Activated CD4-positive, alpha-beta T cell treated with anti-CD3 and anti-CD28 coated beads, Interleukin-2, amount 10 ng/mL, durations not matched to agents 7 days and 5 days (primary cell): ENCODE measurements around the gene DHH. TPM values are rescaled to one million over a fixed set of nuclear protein-coding genes. Genes with fewer than 3 reads are reported as not detected.

Experiments used
- CTCF ChIA-PET: fragments of 350-600 bp; sonication (Branson Sonifier 250); formaldehyde crosslinking; loops from one replicate; lab custom pipeline; 2021; ENCODE audit warnings: antibody characterized with exemption; lab: Charles Lee
- POLR2A ChIA-PET: fragments of 350-600 bp; sonication (Branson Sonifier 250); formaldehyde crosslinking; loops from one replicate; lab custom pipeline; 2021; ENCODE audit warnings: antibody characterized with exemption; lab: Charles Lee
- DNase-seq: peaks from one replicate; pipeline ENCODE4 v3.0.0-alpha.2; 2020
- H3K27ac Mint-ChIP-seq: one replicate; pipeline ENCODE4 v1.8.0; 2021; ENCODE audit warnings: mild to moderate bottlenecking, moderate library complexity, mixed read lengths
- H3K27me3 Mint-ChIP-seq: one replicate; pipeline ENCODE4 v1.8.0; 2021; ENCODE audit warnings: mixed read lengths
- H3K36me3 Mint-ChIP-seq: one replicate; pipeline ENCODE4 v1.8.0; 2021; ENCODE audit warnings: low read depth, mixed read lengths
- H3K4me1 Mint-ChIP-seq: one replicate; pipeline ENCODE4 v1.8.0; 2021; ENCODE audit warnings: mixed read lengths
- H3K4me3 Mint-ChIP-seq: one replicate; pipeline ENCODE4 v1.8.0; 2021; ENCODE audit warnings: mild to moderate bottlenecking, moderate library complexity, mixed read lengths
- H3K9me3 Mint-ChIP-seq: one replicate; pipeline ENCODE4 v1.8.0; 2021; ENCODE audit warnings: mixed read lengths
- total RNA-seq, 2 experiments: library from RNA; stranded (reverse); gene quantifications; one replicate each; pipeline ENCODE4 v1.2.3, GENCODE V29; 2021

The DHH gene
- total RNA-seq, 2 experiments from 2014 or later: 0.12 TPM; not detected in 1

- ChIA-PET POLR2A (interaction anchor here (1.4 kb wide), 1 partner anchor 8 kb away, joined by 8 read pairs; no protein-coding TSS in a partner anchor), CTCF (interaction anchor here (0.6 to 6.1 kb wide), 6 partner anchors 9 to 37 kb away, joined by 3 to 47 read pairs (median 10); partner anchors contain the start of genes LMBR1L and TUBA1B)
- Mint-ChIP-seq H3K4me1 (peaks cover 4% of the 10 kb centered on the region), H3K36me3 (peaks cover 38% of the 10 kb centered on the region), H3K9me3 (no peaks in the 10 kb centered on the region), H3K4me3 (no peak overlapping the region), H3K27ac (no peak overlapping the region), H3K27me3 (peaks cover 4% of the 10 kb centered on the region)
- no peak for DNase-seq
These were observed 5.8 kb upstream of the DHH start for GRCh38 chr12:49100380-49100779.

DNA sequence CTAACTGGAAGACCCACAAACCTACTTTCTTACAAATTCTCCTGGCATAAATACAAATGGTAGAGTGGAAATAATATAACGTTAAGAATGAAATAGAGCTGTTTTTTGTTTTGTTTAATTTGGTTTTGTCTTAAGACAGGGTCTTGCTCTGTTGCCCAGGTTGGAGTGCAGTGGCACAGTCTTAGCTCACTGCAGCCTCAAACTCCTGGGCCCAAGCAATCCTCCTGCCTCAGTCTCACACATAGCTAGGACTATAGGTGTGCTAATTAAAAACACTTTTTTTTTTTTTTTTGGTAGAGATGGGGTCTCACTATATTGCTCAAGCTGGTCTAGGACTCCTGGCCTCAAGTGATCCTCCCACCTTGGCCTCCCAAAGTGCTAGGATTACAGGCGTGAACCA is 4.1 kb upstream of the DHH start:
- CTCF ChIA-PET: interaction anchor here (1.0 to 6.1 kb wide), 8 partner anchors 11 to 345 kb away, joined by 3 to 47 read pairs (median 8); partner anchors contain the start of genes LMBR1L, RHEBL1 and TUBA1B
- H3K27me3 Mint-ChIP-seq: peaks cover 20% of the 10 kb centered on the region
- H3K4me1 Mint-ChIP-seq: peaks cover 13% of the 10 kb centered on the region
- no peaks in the 10 kb centered on the region for H3K9me3 Mint-ChIP-seq
- DNase-seq: no peak
- peaks cover 37% of the 10 kb centered on the region for H3K36me3 Mint-ChIP-seq
- no peak overlapping the region for H3K4me3 Mint-ChIP-seq
- H3K27ac Mint-ChIP-seq: no peak overlapping the region
- POLR2A ChIA-PET: interaction anchor here (0.6 to 1.4 kb wide), 2 partner anchors 32 to 252 kb away, joined by 3 read pairs; partner anchors contain the start of gene TUBA1B

DNA sequence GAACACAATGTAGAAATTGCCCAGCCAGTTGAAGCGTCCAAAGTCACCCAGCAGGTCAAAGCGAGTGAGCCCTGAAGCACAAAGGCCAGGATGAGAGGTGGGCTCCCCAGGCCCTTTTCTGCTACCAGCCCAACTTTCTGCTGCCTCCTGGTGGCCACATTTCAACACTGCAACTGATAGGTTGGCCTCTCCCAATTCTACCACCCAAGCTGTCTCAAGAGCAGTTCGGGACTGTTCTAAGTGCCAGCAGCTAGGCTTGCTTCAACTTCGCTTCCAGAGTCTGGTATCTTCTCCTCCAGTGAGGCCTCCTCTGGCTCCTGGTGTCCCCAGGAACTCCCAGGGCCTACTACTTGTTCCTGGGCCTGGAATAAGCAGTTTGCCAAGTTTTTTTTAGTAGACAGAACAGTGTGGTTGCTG is 3.4 kb upstream of the DHH start:
- ChIA-PET POLR2A (interaction anchor here (1.4 kb wide), 1 partner anchor 33 kb away, joined by 3 read pairs; the partner anchor contains the start of gene TUBA1B), CTCF (interaction anchor here (0.6 to 6.1 kb wide), 9 partner anchors 10 to 345 kb away, joined by 3 to 47 read pairs (median 7); partner anchors contain the start of genes LMBR1L, RHEBL1 and TUBA1B)
- no peak overlapping the region for H3K4me3 Mint-ChIP-seq
- H3K9me3 Mint-ChIP-seq: no peaks in the 10 kb centered on the region
- DNase-seq: peak; percentile 69
- no peak overlapping the region for H3K27ac Mint-ChIP-seq
- H3K4me1 Mint-ChIP-seq: peaks cover 18% of the 10 kb centered on the region
- peaks cover 27% of the 10 kb centered on the region for H3K27me3 Mint-ChIP-seq
- H3K36me3 Mint-ChIP-seq: peaks cover 35% of the 10 kb centered on the region

- CTCF ChIA-PET: interaction anchor here (0.5 to 6.1 kb wide), 5 partner anchors 10 to 52 kb away, joined by 4 to 47 read pairs (median 10); partner anchors contain the start of genes LMBR1L and TUBA1B
- DNase-seq: no peak
- peaks cover 33% of the 10 kb centered on the region for H3K27me3 Mint-ChIP-seq
- H3K27ac Mint-ChIP-seq: no peak overlapping the region
- POLR2A ChIA-PET: no interaction called here
- no peak overlapping the region for H3K4me3 Mint-ChIP-seq
- H3K4me1 Mint-ChIP-seq: peaks cover 21% of the 10 kb centered on the region
- peaks cover 35% of the 10 kb centered on the region for H3K36me3 Mint-ChIP-seq
- H3K9me3 Mint-ChIP-seq: no peaks in the 10 kb centered on the region
These were observed 2.8 kb upstream of the DHH start for GRCh38 chr12:49097381-49097780.

- no peak for DNase-seq
- H3K27me3 Mint-ChIP-seq: peaks cover 55% of the 10 kb centered on the region
- H3K27ac Mint-ChIP-seq: no peak overlapping the region
- peaks cover 43% of the 10 kb centered on the region for H3K4me1 Mint-ChIP-seq
- ChIA-PET POLR2A (no interaction called here), CTCF (interaction anchor here (1.1 to 6.1 kb wide), 12 partner anchors 9 to 245 kb away, joined by 3 to 26 read pairs (median 7); partner anchors contain the start of genes RHEBL1 and TUBA1B)
- no peaks in the 10 kb centered on the region for H3K9me3 Mint-ChIP-seq
- H3K36me3 Mint-ChIP-seq: peaks cover 22% of the 10 kb centered on the region
- no peak overlapping the region for H3K4me3 Mint-ChIP-seq
These were observed 369 bp upstream of the DHH start for GRCh38 chr12:49094975-49095365.

DNA sequence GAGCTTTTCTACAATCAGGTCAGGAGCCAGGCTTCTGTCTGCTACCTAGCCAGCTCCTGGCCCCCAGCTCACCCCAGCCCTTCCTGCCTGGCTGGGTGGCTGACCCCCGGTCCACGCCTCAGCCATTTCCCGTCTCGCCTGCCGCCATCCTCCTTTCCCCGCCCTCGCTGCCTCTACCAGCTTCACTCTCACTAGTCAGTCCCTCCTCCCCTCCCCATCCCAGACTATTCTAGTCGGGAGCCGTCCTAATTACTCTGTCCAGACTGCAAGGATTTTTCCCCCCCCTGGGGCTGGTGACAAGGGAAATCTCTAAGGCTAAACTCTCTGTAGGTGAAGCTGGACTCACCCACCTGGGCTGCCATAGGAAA is 825 bp downstream of the DHH start:
- no peak for DNase-seq
- H3K4me1 Mint-ChIP-seq: peaks cover 49% of the 10 kb centered on the region
- no peak overlapping the region for H3K4me3 Mint-ChIP-seq
- H3K36me3 Mint-ChIP-seq: peaks cover 20% of the 10 kb centered on the region
- H3K9me3 Mint-ChIP-seq: no peaks in the 10 kb centered on the region
- CTCF ChIA-PET: interaction anchor here (0.6 to 3.1 kb wide), 13 partner anchors 9 to 241 kb away, joined by 3 to 20 read pairs (median 5); partner anchors contain the start of gene RHEBL1
- peaks cover 62% of the 10 kb centered on the region for H3K27me3 Mint-ChIP-seq
- H3K27ac Mint-ChIP-seq: no peak overlapping the region
- POLR2A ChIA-PET: interaction anchor here (0.6 kb wide), 1 partner anchor 58 kb away, joined by 5 read pairs; no protein-coding TSS in a partner anchor

- no peak overlapping the region for H3K27ac Mint-ChIP-seq
- CTCF ChIA-PET: interaction anchor here (0.5 to 3.1 kb wide), 21 partner anchors 8 to 932 kb away, joined by 3 to 20 read pairs (median 6); partner anchors contain the start of genes DDN, LMBR1L, RACGAP1 and RHEBL1
These were observed 1.7 kb downstream of the DHH start for GRCh38 chr12:49092816-49093406.

DNA sequence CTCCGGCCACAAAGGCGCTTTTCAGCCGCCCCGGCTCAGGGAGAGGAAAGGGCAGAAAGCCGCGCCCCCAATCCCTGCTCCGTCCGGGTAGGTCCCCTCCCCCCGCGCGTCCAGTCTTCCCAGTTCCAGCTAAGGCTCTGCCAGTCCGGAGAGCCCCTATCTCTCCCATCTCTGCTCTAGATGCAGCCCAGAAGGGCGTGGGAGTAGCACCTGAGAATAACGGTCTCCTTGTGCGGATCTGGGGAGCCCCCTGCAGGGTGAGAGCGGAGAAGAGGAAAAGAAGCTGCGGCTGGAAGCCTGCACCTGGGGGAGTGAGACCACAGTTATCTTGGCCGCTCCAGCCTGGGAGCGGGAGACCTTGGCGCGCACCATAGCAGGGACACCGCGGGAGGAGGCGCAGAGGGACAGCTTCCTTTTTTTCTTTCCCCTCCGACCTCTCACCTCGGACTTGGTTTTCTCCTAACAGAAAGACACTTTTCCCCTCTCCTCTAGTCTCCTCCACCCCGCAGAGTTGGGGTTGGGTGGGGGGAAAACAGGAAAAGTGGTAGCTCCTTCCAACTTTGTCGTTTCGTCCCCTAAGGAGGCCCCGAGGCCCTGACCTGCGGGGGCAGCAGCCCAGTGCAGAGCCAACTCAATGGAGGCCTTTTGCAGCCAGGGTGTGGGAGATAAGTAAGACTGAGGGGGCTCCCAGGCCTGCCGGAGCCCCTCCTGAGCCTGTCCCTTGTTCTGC is 2.4 kb downstream of the DHH start:
- peak; percentile 56 for DNase-seq
- peak overlapping the region; percentile 42 for H3K4me3 Mint-ChIP-seq
- peaks cover 64% of the 10 kb centered on the region for H3K4me1 Mint-ChIP-seq
- no peaks in the 10 kb centered on the region for H3K9me3 Mint-ChIP-seq
- peaks cover 67% of the 10 kb centered on the region for H3K27me3 Mint-ChIP-seq
- ChIA-PET POLR2A (no interaction called here), CTCF (interaction anchor here (0.5 to 3.1 kb wide), 23 partner anchors 8 to 933 kb away, joined by 3 to 20 read pairs (median 4); partner anchors contain the start of genes DDN, LMBR1L, RACGAP1 and RHEBL1)
- H3K27ac Mint-ChIP-seq: no peak overlapping the region
- peaks cover 14% of the 10 kb centered on the region for H3K36me3 Mint-ChIP-seq

More at GRCh38 chr12:49092816-49093406, 1.7 kb downstream of the DHH start:
- H3K9me3 Mint-ChIP-seq: no peaks in the 10 kb centered on the region
- peaks cover 58% of the 10 kb centered on the region for H3K4me1 Mint-ChIP-seq
- DNase-seq: no peak
- POLR2A ChIA-PET: no interaction called here
- peaks cover 16% of the 10 kb centered on the region for H3K36me3 Mint-ChIP-seq
- peaks cover 67% of the 10 kb centered on the region for H3K27me3 Mint-ChIP-seq
- no peak overlapping the region for H3K4me3 Mint-ChIP-seq

DNA sequence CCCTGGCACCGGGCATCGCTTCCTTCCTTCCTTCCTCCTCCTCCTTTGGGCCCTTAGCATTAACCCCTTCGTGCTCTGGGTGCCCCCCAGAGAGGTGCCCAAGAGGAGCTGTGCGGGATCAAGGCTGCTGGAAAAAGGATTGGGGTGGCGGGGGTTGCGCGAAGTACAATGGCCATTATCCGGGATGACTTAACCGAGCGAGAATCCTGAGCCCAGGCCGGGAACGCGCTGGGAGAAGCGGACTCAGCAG is 2.8 kb downstream of the DHH start:
- Mint-ChIP-seq H3K9me3 (no peaks in the 10 kb centered on the region), H3K27ac (no peak overlapping the region), H3K4me3 (peak overlapping the region; percentile 7), H3K4me1 (peaks cover 69% of the 10 kb centered on the region), H3K27me3 (peaks cover 67% of the 10 kb centered on the region), H3K36me3 (peaks cover 14% of the 10 kb centered on the region)
- ChIA-PET POLR2A (no interaction called here), CTCF (interaction anchor here (0.6 to 2.7 kb wide), 19 partner anchors 9 to 251 kb away, joined by 3 to 12 read pairs (median 4); partner anchors contain the start of genes DDN, LMBR1L, RHEBL1 and WNT1)
- DNase-seq: no peak

GRCh38 chr12:49091056-49091835 is 3.4 kb downstream of the DHH start:
- Mint-ChIP-seq H3K4me1 (peaks cover 72% of the 10 kb centered on the region), H3K9me3 (no peaks in the 10 kb centered on the region), H3K4me3 (peak overlapping the region; percentile 61), H3K27ac (no peak overlapping the region), H3K36me3 (peaks cover 11% of the 10 kb centered on the region), H3K27me3 (peaks cover 67% of the 10 kb centered on the region)
- no peak for DNase-seq
- CTCF ChIA-PET: interaction anchor here (0.6 to 2.7 kb wide), 16 partner anchors 9 to 251 kb away, joined by 3 to 12 read pairs (median 4); partner anchors contain the start of genes DDN, LMBR1L and RHEBL1
- POLR2A ChIA-PET: no interaction called here

DNA sequence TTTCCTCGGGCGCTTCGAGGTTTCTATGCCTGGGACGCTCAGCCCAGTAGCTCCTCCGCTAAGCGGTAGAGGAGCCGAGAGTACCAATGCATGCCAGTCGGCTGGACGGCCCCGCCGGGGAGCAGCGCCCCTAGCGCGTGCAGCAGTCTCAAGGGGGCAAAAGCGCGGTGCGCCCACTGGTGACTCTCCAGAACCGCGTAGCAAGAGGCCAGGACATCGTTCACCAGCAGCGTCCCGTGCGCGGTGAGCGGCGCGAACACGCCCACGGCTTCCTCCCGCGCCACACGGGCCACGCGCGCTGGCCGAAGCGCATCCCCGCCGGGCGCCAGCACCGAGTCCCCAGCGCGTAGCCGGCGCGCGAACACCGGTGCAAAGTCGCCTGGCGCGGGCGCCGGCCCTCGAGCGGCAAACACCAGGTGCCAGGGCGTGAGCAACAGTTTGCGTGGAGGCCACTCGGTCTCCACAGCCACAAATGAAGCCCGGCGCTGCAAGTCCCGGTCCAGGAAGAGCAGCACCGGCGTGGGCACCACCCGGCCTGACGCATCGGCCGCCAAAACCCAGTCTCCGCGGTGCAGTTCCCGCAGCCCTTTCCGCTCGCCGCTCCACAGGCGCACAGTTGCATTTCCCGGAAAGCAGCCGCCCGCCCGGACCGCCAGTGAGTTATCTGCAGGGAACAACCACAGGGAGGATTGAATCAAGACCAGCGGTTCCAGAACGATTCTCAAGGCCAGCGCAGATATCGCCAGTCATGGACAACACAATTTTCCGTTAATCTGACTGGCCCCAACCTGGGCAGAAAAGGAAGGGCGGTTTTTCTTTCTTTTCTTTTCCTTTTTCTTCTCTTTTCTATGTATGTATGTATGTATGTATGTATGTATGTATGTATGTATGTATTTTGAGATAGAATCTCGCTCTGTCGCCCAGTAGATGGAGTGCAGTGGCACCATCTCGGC is 4.5 kb downstream of the DHH start:
- ChIA-PET POLR2A (interaction anchor here (0.6 kb wide), 1 partner anchor 145 kb away, joined by 3 read pairs; no protein-coding TSS in a partner anchor), CTCF (interaction anchor here (1.6 to 4.5 kb wide), 9 partner anchors 10 to 145 kb away, joined by 4 to 34 read pairs (median 19); partner anchors contain the start of genes ARF3, LMBR1L, RHEBL1 and TUBA1B)
- peaks cover 60% of the 10 kb centered on the region for H3K27me3 Mint-ChIP-seq
- H3K27ac Mint-ChIP-seq: peak overlapping the region; percentile 74
- DNase-seq: peak; percentile 33
- peaks cover 68% of the 10 kb centered on the region for H3K4me1 Mint-ChIP-seq
- H3K36me3 Mint-ChIP-seq: peaks cover 6% of the 10 kb centered on the region
- H3K4me3 Mint-ChIP-seq: peak overlapping the region; percentile 66
- no peaks in the 10 kb centered on the region for H3K9me3 Mint-ChIP-seq
